ENCODE results near the gene GLI3. TPM values are rescaled to one million over a fixed set of nuclear protein-coding genes. Genes with fewer than 3 reads are reported as not detected.

GLI3 gene
- total and polyA plus RNA-seq, 2 of the 8 experiments (the other 6 are each of a cell fraction or from before 2014, with no cell fraction given): 8.0 to 31.1 TPM

DNA sequence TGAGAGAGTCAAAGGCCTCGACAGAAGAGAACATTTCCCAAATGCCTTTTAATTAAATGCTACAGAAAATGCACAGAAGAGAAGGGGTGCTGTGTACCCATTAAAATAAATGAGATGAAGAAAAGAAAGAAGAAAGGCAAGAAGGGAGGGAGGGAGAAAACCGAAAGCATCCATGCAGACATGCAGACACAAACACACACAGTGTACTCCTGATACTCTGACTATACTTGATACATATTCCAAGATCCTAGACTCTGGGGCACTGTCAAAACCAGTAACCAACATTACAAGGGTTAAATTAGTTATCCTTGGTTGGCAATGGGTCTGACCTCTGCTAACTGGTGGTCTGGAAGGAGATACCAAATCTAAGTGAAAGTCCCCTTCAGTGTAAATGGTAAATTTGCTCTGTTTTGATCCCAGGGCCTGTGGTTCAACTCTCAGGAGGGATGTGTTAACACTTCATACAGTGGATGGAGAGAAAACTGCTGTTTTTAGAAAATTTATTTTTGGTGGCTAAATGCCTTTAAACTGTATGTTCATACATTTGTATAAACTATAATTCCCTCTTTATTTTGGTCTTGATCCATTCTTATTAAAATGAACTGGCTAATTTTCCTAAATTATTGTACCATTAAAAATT, 241.3 kb downstream of the GLI3 start (continued):
- TF ChIP-seq, protein P1, sequence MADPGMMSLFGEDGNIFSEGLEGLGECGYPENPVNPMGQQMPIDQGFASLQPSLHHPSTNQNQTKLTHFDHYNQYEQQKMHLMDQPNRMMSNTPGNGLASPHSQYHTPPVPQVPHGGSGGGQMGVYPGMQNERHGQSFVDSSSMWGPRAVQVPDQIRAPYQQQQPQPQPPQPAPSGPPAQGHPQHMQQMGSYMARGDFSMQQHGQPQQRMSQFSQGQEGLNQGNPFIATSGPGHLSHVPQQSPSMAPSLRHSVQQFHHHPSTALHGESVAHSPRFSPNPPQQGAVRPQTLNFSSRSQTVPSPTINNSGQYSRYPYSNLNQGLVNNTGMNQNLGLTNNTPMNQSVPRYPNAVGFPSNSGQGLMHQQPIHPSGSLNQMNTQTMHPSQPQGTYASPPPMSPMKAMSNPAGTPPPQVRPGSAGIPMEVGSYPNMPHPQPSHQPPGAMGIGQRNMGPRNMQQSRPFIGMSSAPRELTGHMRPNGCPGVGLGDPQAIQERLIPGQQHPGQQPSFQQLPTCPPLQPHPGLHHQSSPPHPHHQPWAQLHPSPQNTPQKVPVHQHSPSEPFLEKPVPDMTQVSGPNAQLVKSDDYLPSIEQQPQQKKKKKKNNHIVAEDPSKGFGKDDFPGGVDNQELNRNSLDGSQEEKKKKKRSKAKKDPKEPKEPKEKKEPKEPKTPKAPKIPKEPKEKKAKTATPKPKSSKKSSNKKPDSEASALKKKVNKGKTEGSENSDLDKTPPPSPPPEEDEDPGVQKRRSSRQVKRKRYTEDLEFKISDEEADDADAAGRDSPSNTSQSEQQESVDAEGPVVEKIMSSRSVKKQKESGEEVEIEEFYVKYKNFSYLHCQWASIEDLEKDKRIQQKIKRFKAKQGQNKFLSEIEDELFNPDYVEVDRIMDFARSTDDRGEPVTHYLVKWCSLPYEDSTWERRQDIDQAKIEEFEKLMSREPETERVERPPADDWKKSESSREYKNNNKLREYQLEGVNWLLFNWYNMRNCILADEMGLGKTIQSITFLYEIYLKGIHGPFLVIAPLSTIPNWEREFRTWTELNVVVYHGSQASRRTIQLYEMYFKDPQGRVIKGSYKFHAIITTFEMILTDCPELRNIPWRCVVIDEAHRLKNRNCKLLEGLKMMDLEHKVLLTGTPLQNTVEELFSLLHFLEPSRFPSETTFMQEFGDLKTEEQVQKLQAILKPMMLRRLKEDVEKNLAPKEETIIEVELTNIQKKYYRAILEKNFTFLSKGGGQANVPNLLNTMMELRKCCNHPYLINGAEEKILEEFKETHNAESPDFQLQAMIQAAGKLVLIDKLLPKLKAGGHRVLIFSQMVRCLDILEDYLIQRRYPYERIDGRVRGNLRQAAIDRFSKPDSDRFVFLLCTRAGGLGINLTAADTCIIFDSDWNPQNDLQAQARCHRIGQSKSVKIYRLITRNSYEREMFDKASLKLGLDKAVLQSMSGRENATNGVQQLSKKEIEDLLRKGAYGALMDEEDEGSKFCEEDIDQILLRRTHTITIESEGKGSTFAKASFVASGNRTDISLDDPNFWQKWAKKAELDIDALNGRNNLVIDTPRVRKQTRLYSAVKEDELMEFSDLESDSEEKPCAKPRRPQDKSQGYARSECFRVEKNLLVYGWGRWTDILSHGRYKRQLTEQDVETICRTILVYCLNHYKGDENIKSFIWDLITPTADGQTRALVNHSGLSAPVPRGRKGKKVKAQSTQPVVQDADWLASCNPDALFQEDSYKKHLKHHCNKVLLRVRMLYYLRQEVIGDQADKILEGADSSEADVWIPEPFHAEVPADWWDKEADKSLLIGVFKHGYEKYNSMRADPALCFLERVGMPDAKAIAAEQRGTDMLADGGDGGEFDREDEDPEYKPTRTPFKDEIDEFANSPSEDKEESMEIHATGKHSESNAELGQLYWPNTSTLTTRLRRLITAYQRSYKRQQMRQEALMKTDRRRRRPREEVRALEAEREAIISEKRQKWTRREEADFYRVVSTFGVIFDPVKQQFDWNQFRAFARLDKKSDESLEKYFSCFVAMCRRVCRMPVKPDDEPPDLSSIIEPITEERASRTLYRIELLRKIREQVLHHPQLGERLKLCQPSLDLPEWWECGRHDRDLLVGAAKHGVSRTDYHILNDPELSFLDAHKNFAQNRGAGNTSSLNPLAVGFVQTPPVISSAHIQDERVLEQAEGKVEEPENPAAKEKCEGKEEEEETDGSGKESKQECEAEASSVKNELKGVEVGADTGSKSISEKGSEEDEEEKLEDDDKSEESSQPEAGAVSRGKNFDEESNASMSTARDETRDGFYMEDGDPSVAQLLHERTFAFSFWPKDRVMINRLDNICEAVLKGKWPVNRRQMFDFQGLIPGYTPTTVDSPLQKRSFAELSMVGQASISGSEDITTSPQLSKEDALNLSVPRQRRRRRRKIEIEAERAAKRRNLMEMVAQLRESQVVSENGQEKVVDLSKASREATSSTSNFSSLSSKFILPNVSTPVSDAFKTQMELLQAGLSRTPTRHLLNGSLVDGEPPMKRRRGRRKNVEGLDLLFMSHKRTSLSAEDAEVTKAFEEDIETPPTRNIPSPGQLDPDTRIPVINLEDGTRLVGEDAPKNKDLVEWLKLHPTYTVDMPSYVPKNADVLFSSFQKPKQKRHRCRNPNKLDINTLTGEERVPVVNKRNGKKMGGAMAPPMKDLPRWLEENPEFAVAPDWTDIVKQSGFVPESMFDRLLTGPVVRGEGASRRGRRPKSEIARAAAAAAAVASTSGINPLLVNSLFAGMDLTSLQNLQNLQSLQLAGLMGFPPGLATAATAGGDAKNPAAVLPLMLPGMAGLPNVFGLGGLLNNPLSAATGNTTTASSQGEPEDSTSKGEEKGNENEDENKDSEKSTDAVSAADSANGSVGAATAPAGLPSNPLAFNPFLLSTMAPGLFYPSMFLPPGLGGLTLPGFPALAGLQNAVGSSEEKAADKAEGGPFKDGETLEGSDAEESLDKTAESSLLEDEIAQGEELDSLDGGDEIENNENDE (IDR thresholded peaks at IDR 0.05; ENCODE audit: insufficient replicate concordance, low read length): no peak
- TF ChIP-seq SIN3A (conservative IDR thresholded peaks at IDR 0.05 in 1 of 2, IDR thresholded peaks at IDR 0.05 in 1 of 2; ENCODE audit: low read depth in 1 of 2, low read length in 2 of 2): no peak
- no peak for TF ChIP-seq HDAC2 (IDR thresholded peaks at IDR 0.05; ENCODE audit: borderline replicate concordance in 1 of 2, low read depth in 2 of 2, low read length in 2 of 2)
- TF ChIP-seq, protein P2, sequence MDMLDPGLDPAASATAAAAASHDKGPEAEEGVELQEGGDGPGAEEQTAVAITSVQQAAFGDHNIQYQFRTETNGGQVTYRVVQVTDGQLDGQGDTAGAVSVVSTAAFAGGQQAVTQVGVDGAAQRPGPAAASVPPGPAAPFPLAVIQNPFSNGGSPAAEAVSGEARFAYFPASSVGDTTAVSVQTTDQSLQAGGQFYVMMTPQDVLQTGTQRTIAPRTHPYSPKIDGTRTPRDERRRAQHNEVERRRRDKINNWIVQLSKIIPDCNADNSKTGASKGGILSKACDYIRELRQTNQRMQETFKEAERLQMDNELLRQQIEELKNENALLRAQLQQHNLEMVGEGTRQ (IDR thresholded peaks at IDR 0.05; ENCODE audit: low read length): no peak
